Keratinocyte (primary cell): ENCODE measurements around the gene DDRGK1.

Experiments
- EZH2 ChIP-seq: IDR thresholded peaks from one replicate; pipeline ENCODE4 v1.6.1; 2012; ENCODE audit warnings: inconsistent platforms, mild to moderate bottlenecking, low read length, moderate library complexity
- TF ChIP-seq, protein P1 (sequence below), 3 experiments: IDR thresholded peaks in 1 of 3; conservative IDR thresholded peaks in 1 of 3; optimal IDR thresholded peaks in 1 of 3; 2 replicates in 2 of 3; 3 replicates in 1 of 3; pipeline versions ENCODE3 to v1.5.1; 2011; ENCODE audit warnings: low read length in 3 of 3, mild to moderate bottlenecking in 3 of 3, moderate library complexity in 2 of 3, control low read depth in 1 of 3, inconsistent platforms in 1 of 3; ENCODE audit not compliant: insufficient read depth in 2 of 3; ENCODE audit errors: extremely low read depth in 1 of 3

DNA sequence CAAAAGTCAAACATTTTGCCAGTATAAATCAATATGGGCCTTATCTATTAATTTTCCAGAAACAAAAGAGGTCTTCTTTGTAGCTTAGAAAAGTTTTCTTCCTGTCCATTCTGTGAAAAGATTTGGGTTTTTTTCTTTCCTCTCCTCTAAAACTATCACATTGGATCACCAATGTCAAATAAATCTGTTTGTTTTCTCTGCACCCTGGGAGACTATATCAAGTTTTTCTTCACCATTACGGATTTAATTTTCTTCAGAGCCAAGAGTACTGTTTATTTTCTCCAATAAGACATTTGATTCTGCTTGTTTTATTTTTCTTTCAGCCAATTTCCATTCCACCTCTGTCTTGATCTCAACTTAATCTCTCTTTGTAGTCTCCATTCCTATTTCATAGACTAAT is 29.2 kb downstream of the DDRGK1 start:
- TF ChIP-seq, protein P1, sequence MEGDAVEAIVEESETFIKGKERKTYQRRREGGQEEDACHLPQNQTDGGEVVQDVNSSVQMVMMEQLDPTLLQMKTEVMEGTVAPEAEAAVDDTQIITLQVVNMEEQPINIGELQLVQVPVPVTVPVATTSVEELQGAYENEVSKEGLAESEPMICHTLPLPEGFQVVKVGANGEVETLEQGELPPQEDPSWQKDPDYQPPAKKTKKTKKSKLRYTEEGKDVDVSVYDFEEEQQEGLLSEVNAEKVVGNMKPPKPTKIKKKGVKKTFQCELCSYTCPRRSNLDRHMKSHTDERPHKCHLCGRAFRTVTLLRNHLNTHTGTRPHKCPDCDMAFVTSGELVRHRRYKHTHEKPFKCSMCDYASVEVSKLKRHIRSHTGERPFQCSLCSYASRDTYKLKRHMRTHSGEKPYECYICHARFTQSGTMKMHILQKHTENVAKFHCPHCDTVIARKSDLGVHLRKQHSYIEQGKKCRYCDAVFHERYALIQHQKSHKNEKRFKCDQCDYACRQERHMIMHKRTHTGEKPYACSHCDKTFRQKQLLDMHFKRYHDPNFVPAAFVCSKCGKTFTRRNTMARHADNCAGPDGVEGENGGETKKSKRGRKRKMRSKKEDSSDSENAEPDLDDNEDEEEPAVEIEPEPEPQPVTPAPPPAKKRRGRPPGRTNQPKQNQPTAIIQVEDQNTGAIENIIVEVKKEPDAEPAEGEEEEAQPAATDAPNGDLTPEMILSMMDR (optimal IDR thresholded peaks at IDR 0.05 in 1 of 3, IDR thresholded peaks at IDR 0.05 in 1 of 3, conservative IDR thresholded peaks at IDR 0.05 in 1 of 3; ENCODE audit: extremely low read depth in 1 of 3, insufficient read depth in 2 of 3, low read length in 3 of 3): no peak
- TF ChIP-seq EZH2: no peak
